ENCODE measurements around the gene SPTAN1.
"Not testable (repeated sequence)": the region's sequence is repeated elsewhere in the genome, so short reads cannot be mapped to it uniquely, and the experiment has no call there.

SPTAN1 gene

DNA sequence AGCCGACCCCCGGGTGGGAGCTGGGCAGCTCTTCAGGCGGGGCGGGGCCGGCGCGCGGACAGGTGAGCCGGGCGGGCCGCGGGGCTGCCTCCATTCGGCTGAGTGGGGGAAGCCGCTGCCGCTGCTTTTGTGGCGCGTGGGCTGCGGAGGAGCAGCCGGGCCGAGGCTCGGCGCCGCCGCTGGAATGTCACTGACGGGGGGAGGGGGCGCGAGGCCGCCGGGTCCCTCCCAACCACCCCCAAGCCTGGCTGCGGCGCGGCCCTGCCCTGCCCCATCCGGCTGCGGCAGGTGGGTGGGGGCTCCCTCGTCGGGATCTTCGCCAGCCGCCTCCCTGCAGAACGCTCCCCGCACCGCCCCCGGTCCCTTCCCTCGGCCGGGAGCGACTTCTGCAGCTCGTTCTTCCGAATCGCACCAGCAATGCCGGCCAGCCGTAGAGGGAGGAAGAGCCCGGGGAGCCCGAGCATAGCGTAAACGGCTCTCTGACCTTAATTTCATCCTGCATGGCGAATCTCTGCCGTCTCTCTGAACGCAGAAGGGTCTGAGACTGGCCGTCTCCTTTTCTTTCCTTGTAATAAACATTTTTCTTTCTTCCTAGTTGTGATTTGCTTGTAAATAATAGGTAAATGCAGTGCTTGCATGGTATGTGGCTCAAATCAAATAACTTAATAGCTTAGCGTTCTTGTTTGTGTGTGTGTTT lies 505 bp downstream of the SPTAN1 start:
- DNase-seq (ENCODE audit: low read depth) = peak; percentile 24

DNA sequence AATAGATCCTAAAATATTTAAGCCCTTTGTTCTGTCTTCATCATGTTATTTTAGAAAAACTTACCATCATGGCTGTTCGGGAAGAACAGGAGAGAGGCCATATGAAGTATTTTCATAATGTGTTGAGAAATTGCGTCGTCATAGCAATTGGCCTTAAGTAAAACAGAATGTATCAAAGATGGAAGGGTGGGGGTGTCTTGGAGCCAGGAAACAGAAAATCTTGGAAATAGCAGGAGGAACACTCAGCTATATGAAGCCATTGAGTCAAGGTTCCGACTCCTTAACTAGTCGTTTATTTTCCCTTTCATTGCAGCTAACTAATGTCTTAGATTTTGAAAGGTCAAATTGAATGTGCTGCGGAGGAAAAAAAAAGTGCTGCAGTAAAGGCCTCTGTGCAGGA lies 1.3 kb downstream of the SPTAN1 start:
- DNase-seq (ENCODE audit: low read depth) = no peak

DNA sequence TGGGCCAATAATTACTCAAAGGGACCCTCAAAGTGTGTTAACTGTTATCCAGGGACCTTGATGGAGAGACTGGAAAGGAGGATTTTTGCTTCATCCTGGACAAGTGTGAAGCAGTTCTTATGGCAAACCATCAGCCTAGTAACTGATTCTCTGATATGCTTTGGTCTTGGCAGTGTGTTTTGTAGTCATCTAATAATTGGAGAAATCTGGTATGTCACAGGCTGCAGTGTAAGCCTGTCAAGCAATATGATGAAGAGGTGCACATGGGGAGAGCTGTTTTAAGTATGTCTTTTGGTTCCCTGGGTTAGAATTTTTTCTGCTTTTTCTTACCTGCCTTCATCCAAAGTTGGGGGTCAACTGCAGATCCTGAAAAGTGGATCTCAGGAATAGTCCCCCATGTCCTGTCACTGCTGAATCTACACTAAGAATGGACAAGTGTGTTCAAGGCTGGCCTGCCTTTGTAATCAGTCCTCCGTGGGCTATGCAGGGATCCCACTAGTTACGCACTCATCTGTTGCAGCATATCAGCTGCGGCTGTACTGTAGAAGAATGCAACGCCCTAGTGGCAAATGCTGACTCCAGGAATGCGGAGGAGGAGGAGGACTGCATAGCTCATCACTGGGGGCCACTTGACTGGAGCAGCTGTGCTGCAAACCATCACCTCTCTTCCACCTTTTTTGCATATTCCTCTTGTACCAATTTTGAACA lies 1.9 kb downstream of the SPTAN1 start:
- no peak for DNase-seq (ENCODE audit: low read depth)

DNA sequence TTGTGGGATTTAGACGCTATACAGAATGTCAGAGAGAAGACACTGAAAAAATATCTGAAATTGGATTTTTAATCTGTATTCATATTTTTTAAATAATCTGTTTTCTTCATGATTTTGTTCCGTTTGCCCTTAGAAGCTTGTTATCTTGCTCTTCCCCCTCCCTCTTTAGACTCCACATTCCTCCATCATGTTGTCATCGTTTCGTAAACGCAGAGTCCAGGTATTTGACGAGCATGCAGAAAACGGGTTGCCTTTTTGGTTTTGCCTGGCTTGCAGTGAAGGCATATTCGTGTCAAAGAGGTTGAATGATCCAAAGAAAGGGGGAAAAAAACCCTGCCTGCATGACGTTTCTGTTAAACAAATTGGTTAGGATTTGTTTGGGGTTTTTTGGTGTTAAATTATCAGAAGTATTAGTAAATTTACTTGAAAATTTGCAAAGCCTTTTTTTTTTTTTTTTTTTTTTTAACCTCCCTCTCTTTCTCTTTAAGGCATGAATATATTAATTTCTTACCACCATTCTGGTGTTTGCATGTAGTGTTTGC lies 2.9 kb downstream of the SPTAN1 start:
- no peak for DNase-seq (ENCODE audit: low read depth)

DNA sequence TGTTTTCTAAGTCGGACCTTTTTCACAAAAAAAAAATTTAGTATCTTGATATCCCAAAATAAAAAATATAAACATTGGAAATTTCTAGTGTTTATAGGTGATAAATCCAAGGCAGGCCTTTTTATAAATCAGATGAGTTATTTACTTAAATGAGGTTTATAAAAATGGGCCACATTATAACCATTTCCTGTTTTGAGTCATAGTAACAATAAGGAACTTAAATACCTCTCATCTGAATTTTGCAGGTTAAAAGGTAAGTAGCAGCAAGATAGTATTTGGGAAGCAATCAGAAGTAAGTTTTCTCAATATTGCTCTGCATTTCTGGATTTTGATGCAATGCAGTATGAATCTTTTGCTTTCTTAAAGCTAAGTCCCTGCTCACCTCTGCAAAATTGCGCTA lies 3.9 kb downstream of the SPTAN1 start:
- DNase-seq (ENCODE audit: low read depth) = no peak

DNA sequence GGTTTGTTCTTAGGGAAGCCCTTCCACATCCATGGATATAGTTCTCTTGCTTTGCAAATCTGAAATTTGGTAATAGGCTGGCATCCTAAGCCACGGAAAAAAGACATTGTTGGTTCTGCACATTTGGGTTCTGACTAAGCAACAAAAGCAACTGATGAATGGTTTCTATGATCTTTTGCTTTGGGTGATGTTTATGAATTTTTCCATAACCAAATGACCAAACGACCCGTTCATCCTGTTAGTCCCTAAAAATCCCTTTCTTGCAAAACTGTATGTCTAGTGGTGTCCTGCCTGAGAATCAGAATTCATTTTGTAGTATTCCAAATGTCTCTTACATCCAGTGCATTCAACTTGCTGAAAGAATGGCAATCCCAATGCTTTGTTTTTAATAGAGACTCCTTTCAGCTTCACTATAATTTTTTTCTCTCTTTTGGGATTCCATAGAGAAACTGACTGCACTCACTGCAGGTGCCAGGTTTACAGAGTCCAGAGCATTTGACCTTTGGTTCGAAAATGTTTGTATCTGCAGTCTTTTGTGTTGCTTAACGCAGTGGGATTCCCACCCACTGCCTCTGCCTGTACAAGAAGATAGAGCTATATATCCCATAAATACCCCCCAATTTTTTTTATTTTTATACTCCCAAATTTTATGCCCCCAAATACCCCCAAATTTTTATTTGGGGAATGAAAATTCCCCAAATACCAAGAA lies 4.7 kb downstream of the SPTAN1 start:
- no peak for DNase-seq (ENCODE audit: low read depth)

GRCh38 chr9:128558431-128559310 lies 6.3 kb downstream of the SPTAN1 start:
- DNase-seq (ENCODE audit: low read depth) = peak; percentile 28

DNA sequence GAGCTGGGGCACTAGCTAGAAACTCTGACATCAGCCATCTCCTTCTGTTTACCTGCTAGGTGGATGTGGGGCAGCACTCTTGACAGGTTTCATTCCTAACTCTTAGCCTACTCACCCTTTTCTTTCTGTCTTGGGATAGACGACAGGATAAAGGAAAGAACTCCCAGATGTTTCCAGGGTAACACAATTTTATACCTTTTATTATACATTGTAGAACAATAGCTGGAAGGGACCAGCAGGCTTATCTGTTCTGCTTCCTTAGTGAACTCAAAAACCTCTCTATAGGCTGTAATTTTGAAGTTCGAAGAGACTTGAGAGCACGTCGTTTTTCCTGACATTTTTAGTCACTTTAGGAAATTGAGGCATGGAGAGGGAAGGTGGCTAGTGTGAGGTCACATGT lies 13.2 kb downstream of the SPTAN1 start:
- DNase-seq (ENCODE audit: low read depth) = no peak

GRCh38 chr9:128568470-128569078 lies 16.2 kb downstream of the SPTAN1 start:
- no peak for DNase-seq (ENCODE audit: low read depth)

- no peak for DNase-seq (ENCODE audit: low read depth)
These were observed 23.1 kb downstream of the SPTAN1 start for GRCh38 chr9:128575469-128575868.

- no peak for DNase-seq (ENCODE audit: low read depth)
These were observed 23.5 kb downstream of the SPTAN1 start for GRCh38 chr9:128575916-128576315.

- no peak for DNase-seq (ENCODE audit: low read depth)
These were observed 24.8 kb downstream of the SPTAN1 start for GRCh38 chr9:128577206-128577605.

- no peak for DNase-seq (ENCODE audit: low read depth)
These were observed 26.8 kb downstream of the SPTAN1 start for GRCh38 chr9:128579194-128579593.

- DNase-seq (ENCODE audit: low read depth) = no peak
These were observed 28.3 kb downstream of the SPTAN1 start for GRCh38 chr9:128580731-128581130.

- not testable (repeated sequence) for DNase-seq (ENCODE audit: low read depth)
These were observed 32.8 kb downstream of the SPTAN1 start for GRCh38 chr9:128585155-128585554.

GRCh38 chr9:128586934-128587333 lies 34.5 kb downstream of the SPTAN1 start:
- not testable (repeated sequence) for DNase-seq (ENCODE audit: low read depth)

DNA sequence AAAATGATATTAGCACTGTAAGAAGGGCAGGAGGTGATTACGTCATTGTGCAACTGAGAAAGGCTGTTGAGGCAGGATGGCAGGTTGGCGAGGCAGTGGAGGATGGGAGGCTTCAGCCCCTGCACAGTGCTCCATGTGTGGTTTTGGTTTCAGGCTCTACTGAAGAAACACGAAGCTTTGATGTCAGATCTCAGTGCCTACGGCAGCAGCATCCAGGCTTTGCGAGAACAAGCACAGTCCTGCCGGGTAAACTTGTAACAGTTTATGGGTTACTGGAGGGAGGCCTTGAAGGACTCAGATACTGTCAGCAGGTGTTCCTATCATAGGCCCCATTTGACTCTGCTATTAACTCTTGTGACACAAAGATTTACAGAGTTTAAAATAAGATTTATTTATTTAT lies 35.1 kb downstream of the SPTAN1 start:
- DNase-seq (ENCODE audit: low read depth) = no peak

DNA sequence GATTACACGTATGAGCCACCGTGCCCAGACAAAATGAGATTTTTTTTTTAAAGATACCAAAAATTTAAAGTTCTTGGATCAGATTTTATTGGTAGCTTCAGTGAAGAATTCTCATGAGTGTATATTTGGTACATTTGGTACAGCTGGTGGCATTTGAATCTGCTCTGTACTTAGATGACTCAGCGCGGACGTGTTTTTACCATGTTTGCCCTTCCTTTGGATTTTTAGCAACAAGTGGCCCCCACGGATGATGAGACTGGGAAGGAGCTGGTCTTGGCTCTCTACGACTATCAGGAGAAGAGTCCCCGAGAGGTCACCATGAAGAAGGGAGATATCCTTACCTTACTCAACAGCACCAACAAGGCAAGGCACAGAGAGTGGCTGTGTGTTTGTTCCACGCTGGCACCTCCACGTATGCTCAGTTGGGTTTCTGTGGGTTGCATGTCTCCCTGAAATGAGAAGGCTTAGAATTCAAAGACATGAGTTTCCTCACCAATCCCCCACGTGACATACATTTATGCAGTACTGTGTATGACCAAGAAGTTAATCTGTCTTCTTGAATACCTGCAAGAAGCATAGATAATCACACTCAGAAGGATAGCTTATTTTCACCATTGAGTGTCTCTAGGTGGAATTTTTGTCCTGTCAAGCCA lies 36.3 kb downstream of the SPTAN1 start:
- no peak for DNase-seq (ENCODE audit: low read depth)

GRCh38 chr9:128593039-128593438 lies 40.7 kb downstream of the SPTAN1 start:
- no peak for DNase-seq (ENCODE audit: low read depth)

- DNase-seq (ENCODE audit: low read depth) = no peak
These were observed 41.5 kb downstream of the SPTAN1 start for GRCh38 chr9:128593856-128594255.

DNA sequence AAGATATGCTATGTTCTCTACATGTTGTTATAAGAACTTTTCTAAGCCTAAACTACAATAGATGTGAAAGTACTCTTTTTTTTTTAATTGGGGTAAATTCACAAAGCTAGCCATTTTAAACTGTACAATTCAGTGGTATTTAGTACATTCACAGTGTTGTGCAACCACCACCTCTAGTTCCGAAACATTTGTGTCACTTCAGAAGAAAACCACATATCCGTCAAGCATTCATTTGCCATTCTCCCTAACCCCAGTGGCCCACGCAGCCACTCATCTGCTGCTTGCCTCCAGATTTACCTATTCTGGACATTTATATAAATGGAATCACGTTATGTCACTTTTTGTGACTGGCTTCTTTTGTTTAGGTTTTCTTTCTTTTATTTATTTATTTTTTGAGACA lies 43.1 kb downstream of the SPTAN1 start:
- no peak for DNase-seq (ENCODE audit: low read depth)

Measured in activated gamma-delta T cell treated with anti-CD3 and anti-CD28 coated beads, Interleukin-2, amount 50 U/mL, for 16 hours (primary cell).